Cortex of kidney (tissue), 1 donor: ENCODE data around the gene CCNK.

Experiments used
- DNase-seq: peaks from one replicate; lab custom pipeline; 2025; lab: John Stamatoyannopoulos, UW

Gene CCNK

DNA sequence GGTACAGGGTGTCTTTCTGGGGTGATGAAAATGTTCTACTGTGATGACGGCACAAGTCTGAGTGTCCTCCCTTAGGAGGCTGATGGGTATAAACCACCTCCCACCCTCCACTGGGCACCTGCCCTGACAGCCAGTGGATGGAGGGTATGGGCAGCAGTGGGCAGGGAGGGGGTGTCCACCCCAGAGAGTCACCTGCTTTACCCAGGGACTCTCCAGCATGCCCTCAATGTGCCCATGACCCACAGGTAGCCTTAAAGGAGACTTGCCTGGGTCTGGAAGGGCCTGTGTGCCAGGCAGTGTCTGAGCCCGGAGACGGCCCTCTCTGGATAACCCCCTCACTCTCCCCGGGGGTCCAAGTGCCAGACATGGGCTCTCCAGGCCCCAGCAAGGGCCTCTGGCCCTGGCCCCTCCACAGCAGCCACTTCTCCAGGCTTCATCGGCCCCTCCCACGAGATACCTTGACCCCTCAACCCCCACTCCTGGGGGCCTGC lies 38.8 kb downstream of the CCNK start:
- DNase-seq, result no peak

DNA sequence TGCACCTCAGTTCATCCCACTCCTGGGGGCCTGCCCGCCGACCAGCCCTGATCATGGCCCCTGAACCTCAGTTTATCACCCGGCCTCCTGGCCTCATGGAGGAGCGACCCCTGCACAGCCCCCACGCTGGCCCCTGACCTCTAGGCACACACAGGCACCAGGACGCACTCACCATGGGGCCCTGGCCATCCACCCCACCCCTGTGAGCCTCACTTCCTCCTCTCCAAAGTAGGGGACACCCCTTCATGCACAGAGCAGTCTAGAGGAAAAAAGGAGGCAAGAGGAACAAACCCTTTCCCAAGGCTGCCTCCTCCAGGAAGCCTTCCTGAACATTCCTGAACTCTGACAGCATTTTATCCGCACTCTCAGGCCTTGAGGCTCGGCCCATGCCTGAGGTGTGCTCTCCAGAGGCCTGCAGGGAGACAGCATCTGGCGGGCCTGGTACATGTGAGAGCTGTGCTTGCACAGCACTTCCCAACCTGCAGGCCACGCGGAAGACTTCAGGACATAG lies 39.4 kb downstream of the CCNK start:
- DNase-seq, result no peak

DNA sequence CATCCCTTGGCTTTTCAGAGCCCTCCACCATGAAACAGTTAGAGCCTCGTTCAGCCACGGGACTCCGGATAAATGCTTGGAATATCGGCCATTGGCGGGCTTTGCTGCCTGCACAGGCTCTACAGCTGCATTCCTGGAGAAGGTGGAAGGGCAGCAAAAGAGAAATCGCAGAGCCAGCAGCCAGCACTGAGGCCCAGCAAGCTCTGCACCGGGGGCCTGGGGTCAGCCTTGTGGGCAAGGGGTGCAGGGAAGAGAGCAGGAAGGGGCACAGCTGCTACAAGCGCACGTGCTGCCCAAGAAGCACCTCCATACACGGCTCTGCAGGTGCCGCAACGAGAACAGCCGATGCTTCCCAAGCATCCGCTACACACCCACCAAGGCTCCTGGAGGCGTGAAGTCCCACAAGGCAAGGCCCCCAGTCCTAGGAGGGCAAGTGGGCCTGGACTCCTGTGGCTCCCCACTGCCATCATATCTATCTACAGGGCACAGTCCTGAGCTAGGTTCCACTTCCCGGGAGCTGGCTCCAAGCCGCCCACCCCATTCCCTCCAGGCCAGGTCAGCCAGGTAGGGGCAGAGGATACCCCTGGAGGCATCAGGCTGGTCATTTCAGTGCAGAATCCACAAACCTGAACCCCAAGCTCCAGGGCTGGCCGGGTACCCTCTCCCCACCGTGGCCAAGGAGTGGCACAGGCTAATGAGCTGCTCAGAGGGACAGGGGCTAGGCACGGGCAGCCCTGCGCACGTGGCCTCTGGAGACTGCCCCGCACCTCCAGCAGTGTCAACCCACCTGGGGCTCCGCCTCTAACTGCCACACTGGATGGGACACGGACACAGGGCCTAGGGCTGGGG lies 40.2 kb downstream of the CCNK start:
- no peak for DNase-seq

DNA sequence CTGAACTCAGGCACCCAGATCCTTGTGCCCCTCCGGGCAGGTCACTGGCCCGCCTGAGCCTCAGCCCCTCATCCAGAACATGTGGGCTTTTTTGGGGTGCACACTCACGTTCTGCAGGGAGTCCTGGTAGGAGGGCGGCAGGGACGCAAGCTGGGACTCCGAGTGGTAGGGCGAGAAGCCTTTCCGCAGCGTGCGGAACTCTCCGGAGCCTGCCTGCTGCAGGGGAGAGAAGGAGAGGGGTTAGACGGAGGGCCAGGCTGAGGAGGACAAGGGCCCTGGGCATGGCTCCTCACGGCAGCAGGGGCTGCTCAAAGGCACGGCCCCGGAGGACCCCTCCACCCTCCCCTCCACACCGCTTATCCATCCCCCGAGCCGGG lies 40.8 kb downstream of the CCNK start:
- no peak for DNase-seq

DNA sequence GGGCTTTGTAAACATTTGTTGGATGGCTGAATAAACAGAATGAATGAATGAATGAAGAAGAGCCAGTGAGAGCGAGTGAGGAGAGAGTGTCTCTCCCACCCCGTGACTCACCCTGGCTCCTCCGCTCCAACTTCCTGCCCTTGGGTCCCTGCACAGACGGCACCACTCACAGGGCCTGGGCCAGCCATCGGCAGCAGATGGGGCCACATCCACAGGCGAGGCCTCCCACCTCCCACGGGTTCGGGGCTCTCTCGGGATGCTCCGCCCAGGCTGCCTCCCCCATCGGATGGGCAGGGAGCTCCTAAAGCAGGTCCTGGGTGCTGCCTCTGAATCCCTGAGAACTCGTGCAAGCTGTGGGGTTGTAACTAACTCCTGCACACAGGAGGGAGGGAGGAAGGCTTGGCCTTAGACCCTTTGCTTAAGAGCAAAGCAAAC lies 41.3 kb downstream of the CCNK start:
- no peak for DNase-seq

DNA sequence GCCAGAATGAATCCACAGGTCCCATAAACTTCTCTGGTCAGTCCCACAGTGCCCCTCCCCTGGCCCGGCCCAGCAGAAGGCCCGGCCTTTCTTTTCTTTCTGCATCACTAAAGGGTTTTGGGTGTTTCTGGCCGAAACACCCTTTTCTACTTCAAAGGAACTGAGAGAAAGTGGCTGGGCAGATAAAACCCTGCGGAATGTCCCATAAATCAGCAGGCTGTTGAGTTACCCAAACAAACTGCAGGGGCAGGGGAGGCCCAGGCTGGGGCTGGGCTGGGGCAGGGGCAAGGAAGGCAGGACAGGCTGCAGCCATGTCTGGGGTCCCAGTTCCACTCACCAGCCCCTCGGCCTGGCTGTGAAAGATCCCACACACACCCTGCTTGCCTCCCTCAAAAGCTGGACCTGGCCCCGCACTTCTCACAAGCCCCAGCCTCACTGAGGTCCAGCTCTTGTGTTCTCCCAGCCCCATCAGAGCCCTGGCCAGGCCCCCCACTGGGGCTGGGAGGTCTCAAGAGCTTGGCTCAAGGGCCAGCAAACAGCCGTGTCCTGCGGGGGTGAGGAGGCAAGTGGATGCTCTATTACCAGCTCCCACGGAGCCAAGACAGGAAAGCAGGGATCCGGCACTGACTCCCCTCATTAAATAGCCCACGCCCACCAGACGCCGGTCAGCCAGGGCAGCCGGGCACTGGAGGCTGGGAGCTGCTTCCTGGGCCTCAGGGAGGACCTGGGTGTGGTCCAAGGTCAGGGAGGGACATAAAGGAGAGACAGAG lies 41.9 kb downstream of the CCNK start:
- no peak for DNase-seq

DNA sequence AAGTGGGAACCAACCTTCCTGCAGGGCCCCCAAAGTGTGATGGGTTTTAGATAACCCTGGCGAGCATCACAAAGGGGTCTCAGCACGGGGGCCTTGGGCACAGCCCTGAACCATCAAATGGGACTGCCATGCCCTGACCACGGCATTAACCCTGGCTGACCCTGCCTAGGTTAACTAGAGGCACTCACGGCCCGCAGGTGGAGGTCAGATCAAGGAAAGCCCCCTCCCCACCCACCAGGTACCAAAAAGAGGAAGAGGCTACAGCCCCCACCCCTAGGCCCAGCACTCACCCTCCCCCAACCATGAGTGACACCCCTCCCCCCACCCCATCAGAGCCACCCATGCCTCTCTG lies 42.5 kb downstream of the CCNK start:
- DNase-seq, result no peak

DNA sequence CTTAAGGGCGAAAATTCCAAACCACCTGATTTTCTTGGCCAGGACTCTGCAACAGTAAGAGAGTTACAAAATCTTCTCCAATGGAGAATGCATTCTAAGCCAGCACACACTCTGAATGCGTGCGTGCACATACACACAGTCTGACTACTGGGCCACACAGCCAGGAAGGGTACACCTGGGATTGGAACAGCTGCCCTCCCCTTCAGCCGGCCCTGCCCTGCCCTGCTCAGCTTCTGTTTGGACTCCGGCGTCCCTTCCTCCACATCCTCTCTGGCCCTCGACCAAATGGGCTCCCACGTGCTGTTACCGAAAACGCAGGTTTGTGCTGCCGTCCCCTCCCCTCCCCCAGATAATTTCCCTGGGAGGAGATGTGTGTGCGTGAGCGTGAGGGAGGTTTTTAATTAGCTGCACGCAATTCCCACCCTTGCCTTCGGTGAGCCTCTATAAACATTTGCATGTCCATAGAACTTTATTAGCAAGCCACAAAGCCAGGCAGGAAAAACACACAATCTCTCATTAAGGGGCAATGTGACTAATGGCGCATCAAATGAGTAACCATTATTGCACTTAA lies 43.0 kb downstream of the CCNK start:
- no peak for DNase-seq

DNA sequence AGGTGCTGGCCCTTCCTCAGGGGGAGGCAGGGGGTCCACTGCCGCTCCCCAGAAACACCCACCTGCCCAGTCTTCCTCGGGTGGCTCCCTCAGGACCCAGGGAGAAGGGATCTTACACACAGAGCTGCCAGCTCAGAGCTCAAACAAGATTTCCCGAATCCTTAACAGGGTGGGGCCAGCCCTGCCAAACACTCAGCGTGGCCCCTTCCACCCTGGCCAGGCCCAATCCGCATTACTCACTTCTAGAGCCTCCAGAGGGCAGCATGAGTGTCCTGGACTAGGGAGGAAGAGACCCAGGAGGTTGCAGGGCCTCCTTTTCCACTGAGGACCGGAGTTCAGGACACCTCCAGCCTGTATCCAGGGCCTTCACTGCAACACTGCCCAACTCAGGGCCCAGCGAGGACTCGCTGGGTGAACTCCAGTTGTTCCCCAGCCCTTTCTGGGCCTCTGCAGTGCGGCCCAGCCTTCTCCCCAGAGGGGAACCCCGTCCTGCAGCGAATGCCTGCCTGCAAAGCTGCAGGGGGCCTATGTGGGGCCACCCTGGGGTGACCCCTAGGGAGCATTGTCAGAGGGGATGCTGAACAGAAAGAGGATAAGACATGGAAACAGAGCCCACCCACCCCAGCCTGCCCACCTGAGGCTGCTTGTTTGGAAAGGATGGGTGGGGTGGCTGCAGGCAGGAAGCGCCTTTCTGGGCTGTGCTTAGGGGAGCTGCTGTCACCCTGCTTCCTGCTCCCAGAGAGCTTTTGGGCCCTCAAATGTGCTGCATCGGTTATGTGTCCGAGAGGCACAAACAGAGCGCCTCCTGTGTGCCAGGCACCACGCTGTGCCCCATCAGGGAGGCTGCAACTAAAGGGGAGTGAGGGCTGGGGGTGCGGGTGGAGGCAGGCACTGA lies 43.8 kb downstream of the CCNK start:
- no peak for DNase-seq

DNA sequence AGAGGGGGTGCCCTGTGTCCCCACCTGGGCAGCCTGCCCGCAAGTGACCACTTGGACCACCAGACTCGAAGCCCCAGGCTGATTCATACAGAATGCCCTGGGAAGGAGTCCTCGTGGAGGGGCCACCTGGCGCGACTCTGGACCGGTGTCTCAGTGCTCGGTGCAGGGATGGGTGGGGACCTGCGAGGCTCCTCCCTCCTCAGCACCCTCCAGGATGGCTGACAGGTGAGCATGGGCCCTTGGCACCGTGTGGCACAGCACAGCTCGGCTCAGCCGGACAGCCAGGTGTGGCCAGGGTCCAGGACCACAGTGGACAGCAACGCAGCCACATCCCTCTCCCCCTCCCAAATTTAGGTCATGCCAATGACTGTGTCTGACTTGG lies 44.5 kb downstream of the CCNK start:
- no peak for DNase-seq

DNA sequence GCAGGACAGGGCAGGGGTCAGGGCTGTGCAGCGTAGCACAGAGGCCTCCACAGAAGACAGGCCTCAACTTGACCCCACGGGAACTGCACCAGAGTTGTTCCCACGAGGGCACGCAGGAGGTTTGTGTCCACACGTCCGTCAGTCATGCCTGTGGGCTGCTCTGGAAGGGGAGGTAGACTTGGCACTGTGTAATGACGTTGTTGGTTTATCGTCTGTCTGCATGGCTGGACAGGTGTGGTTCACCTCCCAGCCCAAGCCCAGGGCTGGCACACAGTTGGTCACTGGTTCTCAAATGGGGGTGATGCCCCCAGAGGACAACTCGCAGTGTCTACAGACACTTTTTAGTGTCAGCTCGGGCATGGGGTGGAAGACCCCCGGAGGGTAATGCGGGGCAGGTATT lies 45.8 kb downstream of the CCNK start:
- DNase-seq, result no peak

DNA sequence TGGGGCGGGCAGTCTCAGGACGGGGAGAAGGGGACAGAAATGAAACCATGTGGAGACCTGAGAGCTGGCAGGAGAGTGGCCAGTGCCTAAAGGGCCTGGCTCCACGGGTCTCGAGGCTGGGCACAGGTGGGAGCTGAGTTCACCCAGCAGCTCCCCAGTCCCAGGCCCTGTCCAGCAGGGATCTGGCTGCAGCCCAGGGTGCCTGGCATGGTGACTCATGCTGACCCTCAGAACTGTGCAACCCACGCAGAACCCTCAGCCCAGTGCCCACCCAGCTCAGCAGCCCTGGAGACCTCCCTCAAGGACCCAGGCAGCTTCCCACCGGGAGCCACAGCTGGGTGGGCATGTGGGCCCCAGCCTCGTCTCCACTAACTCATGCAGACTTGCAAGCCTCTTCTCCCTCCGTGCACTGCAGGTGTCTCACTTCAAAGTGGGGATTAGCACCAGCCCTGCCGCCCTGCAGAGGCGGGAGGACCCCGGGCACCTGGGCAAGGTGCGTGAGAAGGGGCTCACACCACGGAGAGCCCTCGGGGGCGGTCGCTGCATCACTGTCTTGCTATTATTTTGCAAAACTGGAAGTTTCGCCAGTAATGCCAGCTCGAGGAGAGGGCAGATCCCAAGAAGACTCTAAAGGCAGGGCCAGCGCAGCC lies 46.3 kb downstream of the CCNK start:
- no peak for DNase-seq

DNA sequence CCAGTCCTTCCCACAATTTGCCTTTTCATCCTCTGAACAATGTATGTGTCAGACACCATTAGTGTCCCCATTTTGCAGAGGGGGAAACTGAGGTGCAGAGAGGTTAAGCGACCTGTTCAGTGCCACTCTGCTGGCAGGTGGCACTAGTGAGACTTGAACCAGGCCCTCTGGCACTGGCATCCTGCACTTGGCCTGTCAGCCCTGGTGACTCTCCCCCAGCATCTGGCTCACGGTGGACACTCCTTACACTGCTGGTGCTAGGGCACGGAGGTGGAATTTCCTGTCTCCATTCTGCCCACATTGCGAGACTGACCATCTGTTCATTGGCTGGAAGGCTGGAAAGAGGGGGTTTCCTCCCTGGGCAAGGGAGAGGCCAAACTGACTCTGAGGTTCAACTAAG lies 48.7 kb downstream of the CCNK start:
- no peak for DNase-seq

DNA sequence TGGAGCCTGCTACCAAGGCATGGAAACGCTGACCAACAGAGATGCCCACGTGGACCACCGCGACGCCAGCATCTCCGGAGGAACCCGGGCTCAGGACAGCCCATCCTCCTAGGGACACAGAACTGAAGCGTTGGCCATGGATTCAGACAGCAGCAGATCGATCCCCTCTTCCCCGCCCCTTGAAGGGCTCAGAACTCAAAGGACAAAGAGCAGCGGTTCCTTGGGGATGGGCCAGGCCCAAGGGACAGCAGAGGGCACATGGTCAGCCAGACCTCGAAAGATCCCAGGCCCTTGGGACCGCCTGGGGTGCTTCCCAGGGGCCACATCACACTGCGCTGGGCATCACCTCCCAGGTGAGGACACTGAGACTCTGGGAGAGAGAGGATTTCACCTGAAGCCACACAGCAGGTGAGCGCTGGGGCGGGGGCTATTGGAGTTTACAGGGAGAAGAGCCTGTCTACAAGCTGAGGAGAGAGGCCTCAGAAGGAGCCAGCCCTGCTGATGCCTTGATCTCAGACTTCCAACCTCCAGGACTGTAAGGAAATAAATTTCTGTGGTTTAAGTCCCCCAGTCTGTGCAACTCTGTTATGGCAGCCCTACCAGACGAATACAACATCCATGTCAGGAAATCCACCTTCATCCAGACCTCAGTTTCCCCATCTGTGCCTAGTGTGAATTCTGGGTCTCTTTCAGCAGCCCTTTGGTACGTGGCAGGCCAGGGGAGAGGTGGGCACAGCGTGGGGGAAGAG lies 49.4 kb downstream of the CCNK start:
- no peak for DNase-seq

DNA sequence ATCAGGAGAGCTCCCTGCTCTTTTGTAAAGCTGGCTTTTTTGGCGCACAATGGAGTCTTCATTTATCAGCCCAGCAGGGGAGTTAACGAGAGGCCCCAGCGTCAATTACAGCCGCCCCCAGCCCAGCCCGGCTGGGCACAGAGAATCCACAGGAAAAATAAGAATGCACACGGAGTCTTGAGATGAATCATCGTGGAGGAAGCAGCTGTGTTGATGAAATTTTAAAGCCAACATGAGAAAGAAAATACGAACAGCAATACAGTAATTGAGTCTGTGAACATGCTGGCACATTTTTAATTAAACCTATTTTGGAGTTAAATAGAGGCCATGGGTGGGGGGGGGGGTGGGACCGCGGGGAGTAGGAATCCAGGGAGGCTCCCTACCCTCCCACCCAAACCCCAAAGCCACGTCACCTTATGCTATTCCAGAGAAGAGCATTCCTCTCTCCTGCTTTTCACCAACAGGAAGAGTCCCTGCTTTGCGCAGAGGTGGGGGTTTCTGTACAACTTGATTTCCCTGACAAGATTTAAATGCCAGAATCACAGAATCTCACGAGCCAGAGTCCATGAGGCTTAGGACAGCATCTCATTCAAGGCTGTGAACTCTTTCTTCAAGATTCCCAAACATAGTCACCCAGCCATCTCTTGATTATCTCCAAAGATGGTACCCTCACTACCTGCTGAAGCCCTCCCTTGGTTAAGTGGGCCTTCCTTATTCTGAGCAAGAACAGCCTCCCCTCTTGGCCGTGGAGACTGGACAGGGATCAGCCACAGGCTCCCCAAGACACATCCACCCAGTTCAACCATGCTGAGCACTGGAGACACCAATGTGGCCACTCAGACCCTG lies 50.3 kb downstream of the CCNK start:
- DNase-seq, result no peak

DNA sequence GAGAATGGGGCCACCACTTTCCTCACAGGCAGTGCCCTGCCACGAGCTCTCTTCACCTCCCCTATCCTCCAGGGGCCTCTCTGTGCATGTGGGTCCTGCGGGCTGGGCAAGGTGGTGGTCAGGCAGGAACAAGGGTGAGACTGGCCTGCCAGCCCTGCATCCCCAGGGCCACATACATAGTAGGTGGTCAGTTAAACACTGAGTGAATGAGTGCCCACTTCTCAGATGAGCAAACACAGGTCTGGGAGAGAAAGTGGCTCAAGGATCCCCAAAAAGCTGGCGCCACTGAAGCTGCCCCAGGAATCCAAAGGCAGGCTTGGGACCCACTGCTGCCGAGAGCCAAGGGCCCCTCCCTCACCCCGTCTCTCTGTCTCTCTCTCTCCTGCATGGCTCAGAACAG lies 51.1 kb downstream of the CCNK start:
- no peak for DNase-seq

DNA sequence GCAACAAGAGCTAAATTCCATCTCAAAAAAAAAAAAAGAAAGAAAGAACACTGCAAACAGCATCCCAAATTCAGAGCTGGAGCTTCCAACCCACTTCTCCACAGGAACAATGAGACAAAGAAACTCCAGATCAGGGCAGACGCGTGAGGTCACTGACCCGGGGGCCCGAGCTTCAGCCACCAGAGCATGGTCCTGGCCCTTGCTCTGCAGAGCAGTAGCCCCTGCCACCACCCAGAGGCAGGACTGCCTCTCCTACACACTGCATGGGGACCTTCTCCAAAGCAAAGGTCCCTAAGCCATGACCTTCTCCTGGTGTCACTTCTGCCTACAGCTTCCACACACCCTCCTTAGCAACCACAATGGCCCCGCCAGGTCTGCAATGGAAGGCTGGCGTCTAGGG lies 53.1 kb downstream of the CCNK start:
- DNase-seq, result no peak

DNA sequence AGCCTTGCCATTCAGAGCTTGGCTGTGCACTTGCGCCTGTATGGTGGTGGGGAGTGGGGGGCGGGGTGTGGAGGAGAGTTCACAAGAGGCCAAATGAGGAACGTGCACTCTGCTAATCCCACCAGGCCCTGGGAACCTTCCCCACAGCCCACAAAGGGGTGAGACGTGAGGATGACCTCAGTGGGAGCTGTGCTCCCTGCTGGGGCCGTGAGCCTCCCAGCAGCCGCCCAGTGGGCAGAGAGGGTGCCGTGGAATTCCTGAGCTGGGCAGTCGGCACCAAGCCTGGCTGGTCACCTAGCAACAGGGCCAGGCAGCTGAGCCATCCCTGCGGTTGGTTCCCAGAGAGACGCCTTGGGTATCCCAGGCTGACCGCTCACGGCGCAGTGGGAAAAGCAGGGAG lies 53.7 kb downstream of the CCNK start:
- DNase-seq, result no peak

DNA sequence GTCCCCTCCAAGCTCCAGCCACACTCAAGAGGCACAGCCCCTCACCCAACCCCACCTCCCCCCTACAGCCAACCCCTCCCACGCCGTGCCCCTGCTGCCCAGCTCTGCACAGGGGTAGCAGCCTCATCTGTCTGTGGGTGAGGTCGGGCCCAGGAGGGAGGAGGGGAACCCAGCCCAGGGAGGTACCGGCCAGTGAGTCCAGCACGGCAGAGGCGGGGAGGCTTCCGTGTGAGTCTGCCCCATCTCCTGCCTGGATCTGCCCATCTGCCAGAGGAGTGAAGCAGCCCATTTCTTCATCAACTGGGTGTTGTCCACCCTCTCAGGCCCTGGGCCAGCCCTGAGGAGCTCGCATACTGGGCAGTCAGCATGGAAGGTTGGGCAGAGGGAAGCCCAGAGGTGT lies 54.2 kb downstream of the CCNK start:
- DNase-seq, result no peak
